ENCODE measurements around the gene GNAT1. TPM values are rescaled to one million over a fixed set of nuclear protein-coding genes. Genes with fewer than 3 reads are reported as not detected.
A peak's percentile ranks its signal among the peaks of the same experiment; 100 is the strongest.

GNAT1 gene
- total RNA-seq, 1 experiment from 2014 or later, result 0.22 TPM

- no TSS peak for BruUV-seq (replicated peaks)
- POLR2A ChIA-PET (ENCODE audit: unreplicated experiment), result interaction anchor here (0.6 kb wide), 1 partner anchor 157 kb away, joined by 28 read pairs; no protein-coding TSS in a partner anchor
- Histone ChIP-seq H3K9me2 (replicated peaks; ENCODE audit: low read length) (no peaks in the 10 kb centered on the region), H4K20me1 (ENCODE audit: low read length) (no peaks in the 10 kb centered on the region), H3F3A (ENCODE audit: low read length, unreplicated experiment) (no peaks in the 10 kb centered on the region), H3K9me3 (ENCODE audit: low read length) (no peaks in the 10 kb centered on the region), H3K27ac (ENCODE audit: low read length) (no peak overlapping the region), H3K4me1 (ENCODE audit: insufficient read depth, low read length) (peaks cover 6% of the 10 kb centered on the region; the same call in 1 of the 2 replicates), H2AFZ (ENCODE audit: low read length) (no peak overlapping the region), H3K9ac (ENCODE audit: low read length) (no peak overlapping the region), H3K4me3 (ENCODE audit: low read length) (no peak overlapping the region), H3K27me3 (ENCODE audit: low read length) (no peaks in the 10 kb centered on the region), H3K36me3 (ENCODE audit: low read depth, low read length) (0 out of 2 replicates have a peak, but pooled peaks cover 5% of the 10 kb centered on the region), H3K79me2 (ENCODE audit: low read length) (no peaks in the 10 kb centered on the region), H3K4me2 (ENCODE audit: low read length) (no peak overlapping the region)
- CTCF ChIA-PET, result no interaction called here
- DNase-seq (no peak), ATAC-seq (no peak)
- intact Hi-C loops (cut with micrococcal nuclease), result no loop called here
- TF ChIP-seq CTCF (conservative IDR thresholded peaks at IDR 0.05; ENCODE audit: low read depth, low read length) (no peak), EZH2phosphoT487 (IDR thresholded peaks at IDR 0.05; ENCODE audit: borderline replicate concordance, low read length) (no peak), EZH2 (IDR thresholded peaks at IDR 0.05; ENCODE audit: low read length, unreplicated experiment) (no peak)
These were observed 9.4 kb upstream of the GNAT1 start for GRCh38 chr3:50181985-50182384.

DNA sequence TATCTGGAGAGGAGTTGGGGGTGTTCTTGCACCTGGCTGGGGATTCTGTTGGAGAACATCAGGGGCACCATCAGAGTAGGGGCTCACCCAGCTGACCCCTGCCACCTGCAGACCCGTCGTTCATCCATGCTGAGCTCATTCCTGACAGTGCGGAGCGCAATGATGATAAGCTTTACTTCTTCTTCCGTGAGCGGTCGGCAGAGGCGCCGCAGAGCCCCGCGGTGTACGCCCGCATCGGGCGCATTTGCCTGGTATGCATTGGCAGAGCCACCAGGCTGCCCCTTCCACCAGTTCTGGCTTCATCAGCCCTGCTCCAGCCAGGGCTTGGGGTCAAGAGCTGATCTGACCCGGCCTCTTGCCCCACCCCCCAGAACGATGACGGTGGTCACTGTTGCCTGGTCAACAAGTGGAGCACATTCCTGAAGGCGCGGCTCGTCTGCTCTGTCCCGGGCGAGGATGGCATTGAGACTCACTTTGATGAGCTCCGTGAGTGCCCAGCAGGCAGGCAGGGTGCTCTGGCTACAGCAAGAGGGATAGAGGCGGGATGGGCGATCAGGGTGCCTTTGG lies 8.8 kb upstream of the GNAT1 start:
- POLR2A ChIA-PET (ENCODE audit: unreplicated experiment), result interaction anchor here (0.6 kb wide), 2 partner anchors 157 to 304 kb away, joined by 6 to 28 read pairs; no protein-coding TSS in a partner anchor
- TF ChIP-seq EZH2phosphoT487 (IDR thresholded peaks at IDR 0.05; ENCODE audit: borderline replicate concordance, low read length), result no peak
- TF ChIP-seq CTCF (conservative IDR thresholded peaks at IDR 0.05; ENCODE audit: low read depth, low read length), result no peak
- no peak for TF ChIP-seq EZH2 (IDR thresholded peaks at IDR 0.05; ENCODE audit: low read length, unreplicated experiment)
- Histone ChIP-seq H3K4me3 (ENCODE audit: low read length) (no peak overlapping the region), H3K27me3 (ENCODE audit: low read length) (no peaks in the 10 kb centered on the region), H3K9ac (ENCODE audit: low read length) (no peak overlapping the region), H3K36me3 (ENCODE audit: low read depth, low read length) (0 out of 2 replicates have a peak, but pooled peaks cover 5% of the 10 kb centered on the region), H3K27ac (ENCODE audit: low read length) (no peak overlapping the region), H3K9me3 (ENCODE audit: low read length) (no peaks in the 10 kb centered on the region), H4K20me1 (ENCODE audit: low read length) (no peaks in the 10 kb centered on the region), H3F3A (ENCODE audit: low read length, unreplicated experiment) (no peaks in the 10 kb centered on the region), H3K9me2 (replicated peaks; ENCODE audit: low read length) (no peaks in the 10 kb centered on the region), H3K4me1 (ENCODE audit: insufficient read depth, low read length) (peaks cover 6% of the 10 kb centered on the region; the same call in 1 of the 2 replicates), H2AFZ (ENCODE audit: low read length) (no peak overlapping the region), H3K79me2 (ENCODE audit: low read length) (no peaks in the 10 kb centered on the region), H3K4me2 (ENCODE audit: low read length) (no peak overlapping the region)
- BruUV-seq (replicated peaks), result TSS peak; percentile 20
- ATAC-seq (no peak), DNase-seq (no peak)
- intact Hi-C loops (cut with micrococcal nuclease), result no loop called here
- CTCF ChIA-PET, result no interaction called here

DNA sequence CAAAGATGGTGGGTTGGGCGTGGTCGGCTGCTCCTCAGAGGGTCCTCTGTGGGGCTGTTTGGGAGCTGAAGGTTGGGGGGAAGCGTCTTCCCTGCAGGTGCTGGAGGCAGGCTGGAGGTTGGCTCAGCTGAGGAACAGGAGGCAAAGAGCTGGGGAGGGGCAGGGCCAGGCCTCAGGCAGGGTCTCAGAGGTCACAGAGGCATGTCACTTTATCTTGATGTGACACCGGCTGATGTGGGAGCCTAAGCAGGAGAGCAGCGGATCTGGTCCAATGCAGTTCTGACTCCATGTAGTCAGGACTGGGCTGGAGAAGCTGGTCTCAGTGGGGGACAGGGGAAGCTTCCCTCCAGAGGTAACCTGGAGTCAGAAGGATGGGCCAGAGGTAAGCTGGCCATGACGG lies 7.7 kb upstream of the GNAT1 start:
- H3K9me2 ChIP-seq (replicated peaks; ENCODE audit: low read length), result no peaks in the 10 kb centered on the region
- intact Hi-C loops (cut with micrococcal nuclease), result no loop called here
- no peaks in the 10 kb centered on the region for H4K20me1 ChIP-seq (ENCODE audit: low read length)
- 0 out of 2 replicates have a peak, but pooled peaks cover 5% of the 10 kb centered on the region for H3K36me3 ChIP-seq (ENCODE audit: low read depth, low read length)
- H3K79me2 ChIP-seq (ENCODE audit: low read length), result no peaks in the 10 kb centered on the region
- TF ChIP-seq EZH2phosphoT487 (IDR thresholded peaks at IDR 0.05; ENCODE audit: borderline replicate concordance, low read length) (no peak), EZH2 (IDR thresholded peaks at IDR 0.05; ENCODE audit: low read length, unreplicated experiment) (no peak), CTCF (conservative IDR thresholded peaks at IDR 0.05; ENCODE audit: low read depth, low read length) (no peak)
- no TSS peak for BruUV-seq (replicated peaks)
- H3K4me3 ChIP-seq (ENCODE audit: low read length), result no peak overlapping the region
- no peaks in the 10 kb centered on the region for H3K9me3 ChIP-seq (ENCODE audit: low read length)
- no peak for ATAC-seq
- no peaks in the 10 kb centered on the region for H3F3A ChIP-seq (ENCODE audit: low read length, unreplicated experiment)
- H3K27ac ChIP-seq (ENCODE audit: low read length), result no peak overlapping the region
- POLR2A ChIA-PET (ENCODE audit: unreplicated experiment), result no interaction called here
- H2AFZ ChIP-seq (ENCODE audit: low read length), result no peak overlapping the region
- DNase-seq, result no peak
- no peaks in the 10 kb centered on the region for H3K27me3 ChIP-seq (ENCODE audit: low read length)
- CTCF ChIA-PET, result no interaction called here
- no peak overlapping the region for H3K9ac ChIP-seq (ENCODE audit: low read length)
- H3K4me2 ChIP-seq (ENCODE audit: low read length), result no peak overlapping the region
- peaks cover 6% of the 10 kb centered on the region; the same call in 1 of the 2 replicates for H3K4me1 ChIP-seq (ENCODE audit: insufficient read depth, low read length)
